GM12891 (cell line): ENCODE results near the gene PORCN.

Experiments
- DNase-seq: peaks from one replicate; pipeline ENCODE4 v3.0.0; 2011; ENCODE audit warnings: low spot score; ENCODE audit not compliant: insufficient read length
- FAIRE-seq: peaks from 2 replicates; lab custom pipeline; 2011; peaks lifted over from hg19 to GRCh38; lab: Jason Lieb, UNC
- PAX5 ChIP-seq: IDR thresholded peaks from 2 replicates; pipeline ENCODE4 v1.6.1; 2011; ENCODE audit warnings: low read length, moderate library complexity, mild to moderate bottlenecking; ENCODE audit not compliant: insufficient read depth, severe bottlenecking
- POLR2A ChIP-seq: IDR thresholded peaks from 2 replicates; pipeline ENCODE4 v1.6.1; 2011; ENCODE audit warnings: low read depth, low read length, control low read depth
- POLR2AphosphoS5 ChIP-seq: IDR thresholded peaks from 2 replicates; pipeline ENCODE4 v1.6.1; 2011; ENCODE audit warnings: low read depth, low read length, control low read depth
- POU2F2 ChIP-seq: IDR thresholded peaks from 2 replicates; pipeline ENCODE4 v1.6.1; 2011; ENCODE audit warnings: low read depth, mild to moderate bottlenecking, control low read depth, low read length, moderate library complexity
- SPI1 ChIP-seq: IDR thresholded peaks from 2 replicates; pipeline ENCODE4 v1.6.1; 2011; ENCODE audit warnings: low read depth, low read length, control low read depth
- TAF1 ChIP-seq: IDR thresholded peaks from 2 replicates; pipeline ENCODE4 v1.6.1; 2011; ENCODE audit warnings: low read depth, low read length, control low read depth

PORCN gene

DNA sequence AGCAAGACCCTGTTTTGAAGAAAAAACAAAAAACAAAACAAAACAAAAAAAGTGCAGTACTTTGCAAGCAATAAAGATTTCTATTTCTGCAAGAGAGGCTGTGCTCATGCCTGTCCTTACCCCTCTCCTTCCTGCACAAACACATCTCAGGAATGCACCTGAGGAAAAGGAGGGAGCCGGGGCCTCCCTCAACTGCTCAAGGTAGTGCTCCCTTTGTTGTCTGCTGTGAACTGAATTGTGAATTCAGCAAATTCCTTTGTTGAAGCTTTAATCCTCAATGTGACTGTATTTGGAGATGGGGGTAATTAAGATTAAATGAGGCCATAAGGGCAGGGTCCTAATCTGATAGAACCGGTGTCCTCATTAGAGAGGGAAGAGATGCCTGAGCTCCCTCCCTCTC is 18.9 kb upstream of the PORCN start:
- TF ChIP-seq POU2F2 (no peak), POLR2A (no peak), POLR2AphosphoS5 (no peak), PAX5 (no peak), TAF1 (no peak), SPI1 (no peak)
- DNase-seq (no peak), FAIRE-seq (no peak)

DNA sequence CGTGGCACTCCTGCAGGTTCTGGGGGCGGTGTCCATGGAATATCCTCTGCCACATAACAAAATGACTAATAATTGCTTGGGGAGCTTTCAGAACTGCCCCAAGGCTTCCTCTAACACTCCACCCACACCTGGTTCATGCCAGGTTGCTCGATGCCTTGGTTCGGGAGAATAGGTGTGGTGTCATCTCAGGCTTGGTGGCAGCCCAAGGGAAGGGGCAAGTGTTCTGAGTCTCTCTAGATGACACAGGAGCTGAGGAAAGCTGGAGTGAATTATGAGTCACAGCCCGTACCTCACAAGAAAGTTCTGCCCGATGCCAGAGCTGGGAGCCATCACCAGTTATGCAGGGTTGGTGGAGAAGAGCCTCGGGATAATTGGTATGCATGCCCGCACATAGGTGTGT is 18.1 kb upstream of the PORCN start:
- no peak for FAIRE-seq
- TF ChIP-seq SPI1, result no peak
- TF ChIP-seq POU2F2, result no peak
- no peak for TF ChIP-seq POLR2A
- TF ChIP-seq PAX5, result no peak
- no peak for TF ChIP-seq POLR2AphosphoS5
- TF ChIP-seq TAF1, result no peak
- DNase-seq, result no peak

DNA sequence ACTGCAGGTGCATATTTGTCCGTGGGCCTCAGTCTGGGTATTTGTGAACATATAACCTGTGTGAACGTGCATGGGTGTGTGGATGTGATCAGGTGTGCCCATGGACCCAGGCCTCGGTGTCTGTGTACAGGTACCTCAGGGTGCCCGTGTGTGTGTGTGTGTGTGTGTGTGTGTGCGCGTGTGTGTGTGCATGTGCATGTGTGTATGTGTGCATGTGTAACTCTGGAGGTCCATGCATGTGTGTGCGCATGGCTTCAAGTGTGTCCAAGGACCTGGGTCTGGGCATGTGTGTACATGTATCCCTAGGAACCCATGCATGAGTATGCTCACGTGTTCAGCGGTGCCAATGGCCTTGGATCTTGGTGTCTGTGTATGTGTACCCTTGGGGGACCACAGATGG is 17.0 kb upstream of the PORCN start:
- FAIRE-seq (peak; percentile 26), DNase-seq (no peak)
- no peak for TF ChIP-seq TAF1
- no peak for TF ChIP-seq POLR2A
- no peak for TF ChIP-seq PAX5
- TF ChIP-seq POU2F2, result no peak
- no peak for TF ChIP-seq POLR2AphosphoS5
- no peak for TF ChIP-seq SPI1

DNA sequence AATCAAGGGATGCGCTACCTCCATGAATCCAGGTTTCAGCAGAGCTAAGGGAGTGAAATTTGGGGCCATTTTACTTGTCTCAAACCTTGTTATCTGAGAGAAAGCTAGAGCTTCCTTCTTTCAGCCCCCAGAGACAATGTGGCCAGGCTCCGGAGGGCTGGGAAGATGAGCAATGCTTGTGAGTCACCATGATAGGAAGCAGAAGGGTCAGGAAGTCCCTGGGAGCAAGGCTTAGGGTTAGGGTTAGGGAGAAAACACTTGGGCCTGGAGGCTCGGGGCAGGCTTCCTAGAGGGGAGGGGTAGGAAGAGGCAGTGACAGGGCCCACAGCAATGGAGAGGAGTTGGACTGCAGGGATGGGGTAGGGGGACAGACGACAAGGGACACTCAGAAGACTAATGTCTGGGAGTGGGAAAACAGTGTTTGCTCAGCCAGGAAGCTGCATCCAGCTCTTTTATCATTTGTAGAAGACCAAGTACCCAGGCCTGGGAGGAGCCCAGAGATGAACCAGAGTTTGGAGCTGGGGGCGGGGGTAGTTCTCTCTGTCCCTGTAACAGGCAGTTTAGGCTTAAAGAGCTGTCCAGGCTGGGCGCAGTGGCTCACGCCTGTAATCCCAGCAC is 16.4 kb upstream of the PORCN start:
- DNase-seq (no peak), FAIRE-seq (no peak)
- TF ChIP-seq TAF1 (no peak), SPI1 (no peak), POLR2A (no peak), PAX5 (no peak), POU2F2 (no peak), POLR2AphosphoS5 (no peak)

DNA sequence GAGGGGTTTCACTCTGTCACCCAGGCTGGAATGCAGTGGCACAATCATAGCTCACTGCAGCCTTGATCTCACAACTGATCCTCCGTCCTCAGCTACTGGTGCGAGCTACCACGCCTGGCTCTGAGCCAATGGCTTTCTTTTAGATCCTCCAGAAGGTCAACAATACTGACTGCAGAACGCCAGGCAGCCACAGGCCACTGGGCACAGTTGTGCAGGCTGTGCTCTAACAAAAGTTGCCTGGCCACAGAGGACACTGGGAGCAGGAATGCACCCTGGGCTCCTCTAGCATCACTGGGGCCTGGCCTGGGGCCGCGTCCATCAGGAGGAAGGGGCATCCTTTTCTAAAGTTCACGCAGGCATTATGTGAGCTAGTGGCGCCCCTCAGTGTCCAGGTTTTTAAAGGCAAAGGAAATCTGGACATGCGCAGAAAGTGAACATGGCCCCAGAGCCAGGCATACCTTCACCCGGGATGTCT is 14.9 kb upstream of the PORCN start:
- TF ChIP-seq POLR2A (no peak), TAF1 (no peak), POLR2AphosphoS5 (no peak), POU2F2 (no peak), PAX5 (no peak), SPI1 (no peak)
- DNase-seq (no peak), FAIRE-seq (peak; percentile 83)

DNA sequence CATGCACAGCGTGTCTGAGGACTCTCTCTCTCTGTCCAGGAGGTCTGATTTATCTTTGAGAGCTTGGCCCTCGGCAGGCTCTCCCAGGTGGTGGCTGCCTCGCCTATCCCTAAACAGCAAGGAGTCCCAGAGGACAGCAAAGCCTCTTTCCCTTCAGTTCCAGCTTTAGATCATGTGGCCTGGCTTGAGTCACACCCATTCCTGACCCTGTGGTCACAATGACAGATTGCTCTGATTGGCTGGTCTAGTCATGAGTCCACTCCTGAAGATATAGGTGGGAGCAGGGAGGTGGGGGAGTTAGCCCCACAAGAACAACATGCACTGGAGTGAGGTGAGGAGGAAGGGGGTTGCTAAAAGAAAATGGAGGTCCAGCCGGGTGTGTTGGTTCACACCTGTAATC is 12.1 kb upstream of the PORCN start:
- TF ChIP-seq POLR2A (no peak), PAX5 (no peak), POLR2AphosphoS5 (no peak), TAF1 (no peak), POU2F2 (no peak), SPI1 (no peak)
- peak; percentile 85 for FAIRE-seq
- DNase-seq, result no peak

DNA sequence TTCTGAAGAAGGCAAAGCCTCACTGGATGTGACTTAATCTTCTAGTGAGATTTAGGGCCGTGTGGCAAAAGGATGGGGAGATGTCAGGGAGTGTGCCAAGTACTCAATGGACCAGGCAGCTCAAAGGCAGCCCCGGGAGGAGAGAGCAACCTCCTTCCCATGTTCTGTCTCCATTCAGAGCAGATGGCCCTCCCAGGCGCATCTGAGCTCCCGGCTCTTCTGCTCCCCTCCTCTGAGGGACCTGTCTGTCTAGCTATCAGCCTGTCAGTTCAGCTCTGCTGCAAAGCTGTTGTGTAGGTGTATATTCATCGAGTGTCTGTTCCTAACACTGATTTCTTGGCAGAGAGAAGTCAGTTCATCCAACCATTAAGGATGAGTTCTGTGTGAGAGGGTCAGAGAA is 10.9 kb upstream of the PORCN start:
- TF ChIP-seq POU2F2, result no peak
- TF ChIP-seq SPI1, result no peak
- TF ChIP-seq POLR2A, result no peak
- no peak for TF ChIP-seq PAX5
- no peak for TF ChIP-seq TAF1
- no peak for TF ChIP-seq POLR2AphosphoS5
- DNase-seq (no peak), FAIRE-seq (no peak)

DNA sequence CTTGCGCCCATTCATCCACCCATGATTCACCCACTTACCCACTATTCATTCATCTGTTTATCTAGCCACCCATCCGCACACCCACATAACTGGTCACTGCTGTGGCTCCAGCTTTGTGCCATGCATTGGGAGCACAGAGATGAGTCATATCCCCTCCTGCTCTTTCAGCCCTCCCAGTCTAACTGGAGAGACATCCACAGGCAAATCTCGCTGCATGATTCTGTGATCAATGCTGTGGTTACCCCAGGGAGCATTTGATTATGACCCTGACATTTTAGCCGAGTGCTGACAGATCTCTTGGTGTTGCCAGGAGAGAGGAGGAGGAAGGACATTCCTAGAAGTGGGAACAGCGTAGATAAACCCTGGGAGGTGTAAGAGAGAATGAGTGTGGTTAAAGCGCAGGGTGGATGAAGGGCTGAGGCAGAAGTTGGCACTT is 10.4 kb upstream of the PORCN start:
- no peak for DNase-seq
- no peak for FAIRE-seq
- no peak for TF ChIP-seq PAX5
- no peak for TF ChIP-seq SPI1
- no peak for TF ChIP-seq POLR2A

DNA sequence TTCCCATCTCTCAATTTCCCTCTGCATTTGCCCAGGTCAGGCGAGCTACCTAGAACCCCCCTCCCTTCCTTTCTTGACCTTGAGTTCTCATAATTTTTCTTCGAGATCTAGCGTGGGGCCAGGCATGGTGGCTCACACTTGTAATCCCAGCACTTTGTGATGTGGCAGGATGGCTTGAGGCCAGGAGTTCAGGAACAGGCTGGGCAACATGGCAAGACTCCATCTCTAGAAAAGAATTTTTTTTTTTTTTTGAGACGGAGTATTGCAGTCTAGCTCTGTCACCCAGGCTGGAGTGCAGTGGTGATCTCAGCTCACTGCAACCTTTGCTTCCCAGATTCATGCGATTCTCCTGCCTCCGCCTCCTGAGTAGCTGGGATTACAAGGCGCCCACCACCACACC is 4.5 kb upstream of the PORCN start:
- DNase-seq (no peak), FAIRE-seq (no peak)
- TF ChIP-seq SPI1 (no peak), TAF1 (no peak), POU2F2 (no peak), POLR2A (no peak), POLR2AphosphoS5 (no peak)

DNA sequence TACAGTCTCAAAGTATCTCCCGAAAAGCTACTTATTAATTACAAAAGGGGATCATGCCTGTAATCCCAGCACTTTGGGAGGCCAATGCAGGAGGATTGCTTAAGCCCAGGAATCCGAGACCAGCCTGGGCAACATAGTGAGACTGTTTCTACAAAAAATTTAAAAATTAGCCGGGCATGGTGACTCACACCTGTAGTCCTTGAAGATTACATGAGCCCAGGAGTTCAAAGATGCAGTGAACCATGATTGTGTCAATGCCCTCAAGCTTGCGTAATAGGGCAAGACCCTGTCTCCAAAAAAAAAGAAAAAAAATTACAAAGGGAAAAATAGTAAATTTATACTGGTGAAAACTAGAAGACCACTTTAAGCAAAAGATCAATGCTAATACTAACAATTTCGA is 3.3 kb upstream of the PORCN start:
- no peak for TF ChIP-seq SPI1
- TF ChIP-seq TAF1, result no peak
- no peak for TF ChIP-seq POLR2AphosphoS5
- TF ChIP-seq POLR2A, result no peak
- TF ChIP-seq POU2F2, result no peak
- no peak for TF ChIP-seq PAX5
- FAIRE-seq (no peak), DNase-seq (no peak)
